ENCODE results near the gene NRGN. TPM values are rescaled to one million over a fixed set of nuclear protein-coding genes. Genes with fewer than 3 reads are reported as not detected.

Gene NRGN
- total RNA-seq, 2 donors from 2014 or later, result 1.2 to 1.8 TPM

DNA sequence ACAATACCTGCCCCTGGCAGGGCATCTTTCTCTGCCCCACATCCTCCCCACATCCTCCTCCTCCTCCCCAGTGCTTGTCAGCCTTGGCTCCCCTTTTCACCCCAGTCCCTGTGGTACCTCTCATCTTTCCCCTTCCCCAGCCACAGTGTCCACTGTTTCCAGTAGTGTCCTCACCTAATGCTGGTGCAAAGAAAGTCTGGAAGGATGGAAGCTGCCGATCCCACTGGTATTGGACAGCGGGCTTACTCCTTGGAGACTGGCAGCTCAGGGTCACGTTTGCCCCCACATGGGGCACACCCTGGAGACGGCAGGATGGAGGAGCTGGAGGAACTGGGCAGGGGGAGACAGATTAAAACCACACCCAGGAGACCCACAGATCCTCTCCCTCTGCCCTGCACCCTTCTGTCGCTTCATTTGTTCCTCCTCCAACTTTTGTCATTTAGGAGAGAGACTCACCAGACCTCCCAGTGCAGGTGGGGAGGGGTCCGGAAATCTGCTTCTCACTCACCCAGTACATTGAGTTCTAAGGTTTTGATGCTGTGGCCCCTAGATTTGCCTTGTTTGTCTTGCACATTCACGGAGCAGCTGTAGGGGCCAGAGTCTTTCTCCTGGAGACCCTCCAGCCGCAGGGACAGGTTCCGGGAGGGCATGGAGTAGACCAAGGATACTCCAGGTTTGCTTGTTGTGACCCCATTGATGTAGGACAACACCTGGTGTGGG is 16.5 kb downstream of the NRGN start:
- no peak for DNase-seq (ENCODE audit: low spot score)
- Histone ChIP-seq H3K27ac (no peak overlapping the region), H3K36me3 (no peaks in the 10 kb centered on the region), H3K4me3 (no peak overlapping the region), H3K27me3 (replicated peaks; ENCODE audit: insufficient read depth) (peaks cover 11% of the 10 kb centered on the region), H3K9me3 (no peaks in the 10 kb centered on the region), H3K4me1 (replicated peaks) (no peaks in the 10 kb centered on the region)
- intact Hi-C loops (cut with DNase I), result no loop called here
- TF ChIP-seq POLR2A (IDR thresholded peaks at IDR 0.05), result no peak
- TF ChIP-seq POLR2AphosphoS5 (IDR thresholded peaks at IDR 0.05), result no peak
- TF ChIP-seq, protein P1, sequence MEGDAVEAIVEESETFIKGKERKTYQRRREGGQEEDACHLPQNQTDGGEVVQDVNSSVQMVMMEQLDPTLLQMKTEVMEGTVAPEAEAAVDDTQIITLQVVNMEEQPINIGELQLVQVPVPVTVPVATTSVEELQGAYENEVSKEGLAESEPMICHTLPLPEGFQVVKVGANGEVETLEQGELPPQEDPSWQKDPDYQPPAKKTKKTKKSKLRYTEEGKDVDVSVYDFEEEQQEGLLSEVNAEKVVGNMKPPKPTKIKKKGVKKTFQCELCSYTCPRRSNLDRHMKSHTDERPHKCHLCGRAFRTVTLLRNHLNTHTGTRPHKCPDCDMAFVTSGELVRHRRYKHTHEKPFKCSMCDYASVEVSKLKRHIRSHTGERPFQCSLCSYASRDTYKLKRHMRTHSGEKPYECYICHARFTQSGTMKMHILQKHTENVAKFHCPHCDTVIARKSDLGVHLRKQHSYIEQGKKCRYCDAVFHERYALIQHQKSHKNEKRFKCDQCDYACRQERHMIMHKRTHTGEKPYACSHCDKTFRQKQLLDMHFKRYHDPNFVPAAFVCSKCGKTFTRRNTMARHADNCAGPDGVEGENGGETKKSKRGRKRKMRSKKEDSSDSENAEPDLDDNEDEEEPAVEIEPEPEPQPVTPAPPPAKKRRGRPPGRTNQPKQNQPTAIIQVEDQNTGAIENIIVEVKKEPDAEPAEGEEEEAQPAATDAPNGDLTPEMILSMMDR (IDR thresholded peaks at IDR 0.05), result no peak
- WGBS, result 28% methylated on average over 9 of the region's 9 CpGs

DNA sequence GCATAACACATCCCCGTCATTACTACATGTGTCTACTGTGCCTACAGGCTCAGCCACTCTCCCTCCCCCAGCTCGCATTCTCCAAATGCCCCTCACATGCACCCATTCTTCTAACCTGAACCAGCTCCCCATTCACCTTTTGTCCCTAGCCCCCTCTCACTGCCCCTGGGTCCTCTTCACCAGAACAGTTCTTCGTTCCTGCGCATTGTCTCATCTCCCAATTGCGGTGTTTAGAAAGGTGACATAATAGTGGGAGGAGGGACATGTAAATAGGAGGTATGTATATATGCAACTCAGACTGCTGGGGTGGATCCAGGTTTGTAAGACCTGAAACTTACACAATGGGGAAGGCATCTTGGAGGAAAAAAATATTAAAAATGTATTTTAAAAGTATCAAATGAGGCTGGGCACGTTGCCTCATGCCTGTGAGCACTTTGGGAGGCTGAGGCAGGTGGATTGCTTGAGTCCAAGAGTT is 17.0 kb downstream of the NRGN start:
- no peak for DNase-seq (ENCODE audit: low spot score)
- intact Hi-C loops (cut with DNase I), result no loop called here
- Histone ChIP-seq H3K4me3 (no peak overlapping the region), H3K27ac (no peak overlapping the region), H3K36me3 (no peaks in the 10 kb centered on the region), H3K27me3 (replicated peaks; ENCODE audit: insufficient read depth) (peaks cover 16% of the 10 kb centered on the region), H3K9me3 (no peaks in the 10 kb centered on the region), H3K4me1 (replicated peaks) (no peaks in the 10 kb centered on the region)
- WGBS, result 40% methylated on average over 6 of the region's 6 CpGs
- TF ChIP-seq POLR2AphosphoS5 (IDR thresholded peaks at IDR 0.05), result no peak
- TF ChIP-seq, protein P1 (IDR thresholded peaks at IDR 0.05), result no peak
- no peak for TF ChIP-seq POLR2A (IDR thresholded peaks at IDR 0.05)

DNA sequence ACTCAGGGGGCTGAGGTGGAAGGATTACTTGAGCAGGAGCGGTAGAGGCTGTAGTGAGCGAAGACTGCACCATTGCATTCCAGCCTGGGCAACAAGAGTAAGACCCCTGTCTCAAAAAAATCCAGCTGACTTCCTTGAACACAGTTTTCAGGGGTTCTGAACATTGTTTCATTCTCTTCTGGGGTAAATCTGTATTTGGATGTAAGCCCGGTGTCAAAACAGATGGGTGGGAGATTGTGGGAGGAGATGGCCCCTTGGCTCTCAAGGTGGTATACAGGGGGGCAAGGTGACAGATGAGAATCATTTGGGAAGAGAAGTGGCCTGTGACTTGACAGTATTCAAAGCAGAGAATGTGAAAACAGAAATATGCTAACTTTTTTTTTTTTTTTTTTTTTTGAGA is 17.6 kb downstream of the NRGN start:
- Histone ChIP-seq H3K36me3 (no peaks in the 10 kb centered on the region), H3K27ac (no peak overlapping the region), H3K4me3 (no peak overlapping the region), H3K9me3 (no peaks in the 10 kb centered on the region), H3K27me3 (replicated peaks; ENCODE audit: insufficient read depth) (peaks cover 19% of the 10 kb centered on the region), H3K4me1 (replicated peaks) (peaks cover 5% of the 10 kb centered on the region)
- TF ChIP-seq, protein P1 (IDR thresholded peaks at IDR 0.05), result no peak
- no peak for TF ChIP-seq POLR2A (IDR thresholded peaks at IDR 0.05)
- TF ChIP-seq POLR2AphosphoS5 (IDR thresholded peaks at IDR 0.05), result no peak
- no peak for DNase-seq (ENCODE audit: low spot score)
- intact Hi-C loops (cut with DNase I), result no loop called here
- 56% methylated on average over 3 of the region's 3 CpGs for WGBS

DNA sequence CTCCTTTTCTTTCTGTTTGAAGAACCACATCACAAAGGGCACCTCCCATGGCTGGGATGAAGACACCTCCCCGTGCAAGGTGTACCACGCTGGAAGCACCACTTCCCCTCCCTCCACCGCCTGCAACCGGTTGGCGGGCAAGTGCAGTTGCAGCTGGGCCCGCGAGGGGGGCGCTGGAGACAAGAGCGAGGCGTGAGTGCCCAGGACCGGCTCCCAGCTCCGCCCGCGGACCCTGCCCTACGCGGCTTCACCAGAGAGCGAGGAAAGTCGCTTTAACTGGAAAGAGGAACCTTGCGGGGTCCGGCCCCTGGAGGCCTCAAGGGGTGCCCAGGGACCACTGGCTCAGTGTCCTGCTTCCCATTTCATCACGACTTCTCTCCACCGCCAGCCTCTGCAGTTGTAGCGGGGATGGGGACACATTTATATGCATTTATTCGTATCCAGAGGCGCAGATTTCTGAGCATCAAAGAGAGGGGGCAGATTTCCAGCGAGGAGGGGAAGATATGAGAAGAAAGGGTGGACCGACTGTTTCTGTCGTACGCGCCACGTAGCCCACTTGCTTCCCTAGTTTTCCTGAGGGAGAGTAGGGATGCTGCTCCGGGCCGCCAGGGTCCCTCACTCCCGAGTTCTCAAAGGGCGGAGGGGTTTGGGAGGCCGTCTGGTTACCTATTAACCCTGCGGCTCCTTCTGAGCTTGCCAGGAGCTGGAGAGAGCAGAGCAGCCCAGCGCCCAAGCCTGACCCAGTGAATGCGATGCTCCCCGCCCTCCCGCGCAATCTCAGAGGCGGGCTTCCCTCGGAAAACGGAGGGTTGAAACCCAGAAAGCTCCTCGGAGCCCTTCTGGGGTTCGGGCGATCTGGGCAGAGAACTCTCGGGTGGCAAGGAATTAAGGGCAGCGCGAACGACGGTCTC is 18.9 kb downstream of the NRGN start:
- 6% methylated on average over 50 of the region's 53 CpGs for WGBS
- no peak overlapping the region for H3K27ac ChIP-seq
- H3K27me3 ChIP-seq (replicated peaks; ENCODE audit: insufficient read depth), result peaks cover 19% of the 10 kb centered on the region
- H3K4me3 ChIP-seq, result peak overlapping the region in 1 of 2 donors; percentile 4
- peaks cover 13% of the 10 kb centered on the region for H3K4me1 ChIP-seq (replicated peaks)
- peak; percentile 68 for DNase-seq (ENCODE audit: low spot score)
- H3K36me3 ChIP-seq, result no peaks in the 10 kb centered on the region
- intact Hi-C loops (cut with DNase I), result no loop called here
- no peaks in the 10 kb centered on the region for H3K9me3 ChIP-seq
- TF ChIP-seq POLR2A (IDR thresholded peaks at IDR 0.05) (no peak), POLR2AphosphoS5 (IDR thresholded peaks at IDR 0.05) (peak; percentile 48)
- TF ChIP-seq, protein P1 (IDR thresholded peaks at IDR 0.05), result peak; percentile 36 to 75 (median 54)
